HG03064 (cell line): ENCODE measurements around the gene AKT1.
"Not testable (repeated sequence)": the region's sequence is repeated elsewhere in the genome, so short reads cannot be mapped to it uniquely, and the experiment has no call there.

Source experiments
- ATAC-seq: cut with Tn5 transposase; IDR thresholded peaks from one replicate; pipeline ENCODE4 v1.9.1; 2021; ENCODE audit warnings: low read depth; ENCODE audit not compliant: unreplicated experiment

AKT1 gene

GRCh38 chr14:104819361-104819781, 23.8 kb upstream of the AKT1 start:
- no peak for ATAC-seq

GRCh38 chr14:104818714-104819161, 23.2 kb upstream of the AKT1 start:
- ATAC-seq = no peak

GRCh38 chr14:104817930-104818713, 22.6 kb upstream of the AKT1 start:
- no peak for ATAC-seq

- ATAC-seq = no peak
These were observed 21.0 kb upstream of the AKT1 start for GRCh38 chr14:104816616-104816884.

DNA sequence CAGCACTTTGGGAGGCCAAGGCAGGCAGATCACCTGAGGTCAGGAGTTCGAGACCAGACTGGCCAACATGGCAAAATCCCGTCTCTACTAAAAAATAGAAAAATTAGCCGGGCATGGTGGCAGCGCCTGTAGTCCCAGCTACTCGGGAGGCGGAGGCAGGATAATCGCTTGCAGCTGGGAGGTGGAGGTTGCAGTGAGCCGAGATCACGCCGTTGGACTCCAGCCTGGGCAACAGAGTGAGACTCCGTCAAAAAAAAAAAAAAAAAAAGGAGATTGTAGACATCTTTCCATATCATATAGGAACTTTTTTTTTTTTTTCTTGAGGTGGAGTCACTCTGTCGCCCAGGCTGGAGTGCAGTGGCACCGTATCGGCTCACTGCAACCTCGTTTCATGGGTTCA, 19.2 kb upstream of the AKT1 start:
- ATAC-seq = not testable (repeated sequence)

GRCh38 chr14:104813286-104813685, 17.7 kb upstream of the AKT1 start:
- ATAC-seq = no peak

- ATAC-seq = no peak
These were observed 14.8 kb upstream of the AKT1 start for GRCh38 chr14:104810316-104810715.

DNA sequence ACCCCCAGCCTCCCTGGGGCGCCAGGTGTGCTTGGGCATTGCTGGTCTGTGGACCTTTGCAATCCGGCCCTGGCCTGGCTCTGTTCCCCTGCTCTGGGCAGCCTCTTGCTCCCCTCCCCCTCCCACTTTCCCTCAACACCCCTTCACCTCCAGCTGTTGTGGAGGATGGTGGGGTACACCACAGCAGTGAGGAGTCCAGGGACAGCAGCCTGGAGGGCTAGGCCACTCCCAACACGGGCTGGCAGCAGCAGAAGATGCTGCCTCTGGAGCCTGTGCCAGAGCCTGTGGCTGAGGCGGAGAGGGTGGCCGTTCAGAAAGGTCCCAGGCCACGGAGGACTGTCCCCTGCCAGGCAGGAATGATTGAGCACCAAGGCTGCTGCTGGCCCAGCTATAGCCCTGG, 12.9 kb upstream of the AKT1 start:
- ATAC-seq = no peak

GRCh38 chr14:104806625-104807465, 11.3 kb upstream of the AKT1 start:
- no peak for ATAC-seq

- no peak for ATAC-seq
These were observed 10.5 kb upstream of the AKT1 start for GRCh38 chr14:104805941-104806624.

- ATAC-seq = no peak
These were observed 9.8 kb upstream of the AKT1 start for GRCh38 chr14:104805326-104805678.

DNA sequence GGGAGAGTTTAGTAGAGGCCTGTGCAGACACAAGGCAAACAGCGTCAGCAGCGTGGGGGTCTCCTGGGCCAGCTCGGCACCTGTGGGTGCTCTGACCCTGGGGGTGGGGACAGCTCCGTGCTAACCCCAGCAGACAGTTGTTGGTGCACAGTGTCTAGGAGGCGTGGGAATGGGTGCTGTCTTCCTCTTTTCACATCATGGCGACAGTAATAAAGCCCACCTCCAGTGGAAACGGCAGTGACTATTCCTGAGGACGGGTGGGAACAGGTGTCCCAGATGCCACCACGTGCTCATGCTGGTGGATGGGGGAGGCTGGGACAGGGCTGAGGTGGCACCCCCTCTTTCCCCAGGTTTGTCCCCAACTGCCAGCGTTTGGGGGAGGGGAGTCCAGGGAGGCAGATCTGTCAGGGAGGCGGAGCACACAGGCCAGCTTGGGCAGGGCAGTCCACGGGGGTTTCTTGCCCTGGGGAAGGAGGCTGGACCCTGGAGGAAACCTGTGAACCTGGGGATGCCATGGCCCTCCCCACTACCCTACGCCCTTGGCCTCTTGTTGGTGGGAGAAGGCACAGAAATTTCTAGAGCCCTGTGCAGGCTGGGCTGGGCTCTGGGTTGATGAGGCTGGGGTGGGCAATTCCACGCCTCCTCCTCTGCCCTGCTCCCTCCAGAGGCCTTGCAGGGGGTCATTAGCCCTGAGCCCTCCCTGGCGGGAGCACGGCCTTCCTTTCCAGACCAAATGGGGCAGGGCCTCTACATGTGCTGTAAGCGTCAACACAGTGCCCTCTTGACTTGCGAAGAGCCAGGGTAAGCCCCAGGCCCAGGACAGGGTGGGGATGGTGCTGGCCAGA, 9.2 kb upstream of the AKT1 start:
- ATAC-seq = no peak

DNA sequence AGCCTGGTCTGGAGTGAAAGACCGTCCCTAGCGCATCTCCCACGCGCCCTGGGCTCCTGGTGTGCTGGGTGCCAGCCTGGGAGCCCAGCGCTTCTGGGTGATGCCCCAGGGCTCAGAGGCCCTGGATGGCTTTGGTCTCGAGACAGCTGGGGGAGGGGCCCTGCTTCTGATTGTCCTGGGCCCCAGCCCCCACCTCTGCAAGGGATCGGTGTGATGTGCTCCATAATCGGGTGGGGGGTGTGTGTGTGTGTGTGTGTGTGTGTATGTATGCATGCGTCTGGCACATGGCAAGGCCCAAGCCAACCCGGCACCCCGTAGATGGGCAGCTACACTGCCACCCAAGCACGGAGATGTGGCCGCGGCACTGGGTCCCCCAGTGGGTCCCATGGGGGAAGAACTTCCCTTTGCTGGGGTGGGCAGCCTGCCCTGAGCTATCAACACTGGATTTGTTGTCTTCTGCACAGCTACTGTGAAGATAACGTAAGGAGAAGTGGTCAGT, 8.4 kb upstream of the AKT1 start:
- ATAC-seq = no peak

- ATAC-seq = no peak
These were observed 7.8 kb upstream of the AKT1 start for GRCh38 chr14:104803280-104803911.

- ATAC-seq = no peak
These were observed 7.0 kb upstream of the AKT1 start for GRCh38 chr14:104802394-104803184.

DNA sequence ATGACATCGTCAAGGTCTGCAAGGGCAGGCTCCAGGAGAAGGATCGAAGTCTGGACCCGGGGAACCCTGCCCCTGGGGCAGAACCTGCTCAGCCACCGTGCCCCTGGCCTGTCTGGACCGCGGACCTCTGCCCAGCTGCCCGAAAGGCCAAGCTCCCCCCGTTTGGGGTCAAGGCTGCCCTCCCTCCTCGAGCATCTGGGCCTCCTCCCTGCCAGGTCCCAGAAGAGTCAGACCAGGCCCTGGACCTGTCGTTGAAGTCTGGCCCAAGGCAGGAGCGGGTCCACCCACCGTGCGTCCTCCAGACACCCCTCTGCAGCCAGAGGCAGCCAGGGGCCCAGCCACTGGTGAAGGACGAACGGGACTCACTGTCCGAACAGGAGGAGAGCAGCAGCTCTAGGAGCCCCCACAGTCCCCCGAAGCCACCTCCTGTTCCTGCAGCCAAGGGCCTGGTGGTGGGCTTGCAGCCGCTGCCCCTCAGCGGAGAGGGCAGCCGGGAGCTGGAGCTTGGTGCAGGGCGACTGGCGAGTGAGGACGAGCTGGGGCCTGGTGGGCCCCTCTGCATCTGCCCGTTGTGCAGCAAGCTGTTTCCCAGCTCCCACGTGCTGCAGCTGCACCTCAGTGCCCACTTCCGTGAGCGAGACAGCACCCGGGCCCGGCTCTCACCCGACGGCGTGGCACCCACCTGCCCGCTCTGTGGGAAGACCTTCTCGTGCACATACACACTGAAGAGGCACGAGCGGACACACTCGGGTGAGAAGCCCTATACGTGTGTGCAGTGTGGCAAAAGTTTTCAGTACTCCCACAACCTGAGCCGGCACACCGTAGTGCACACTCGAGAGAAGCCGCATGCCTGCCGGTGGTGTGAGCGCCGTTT, 6.2 kb upstream of the AKT1 start:
- ATAC-seq = no peak

DNA sequence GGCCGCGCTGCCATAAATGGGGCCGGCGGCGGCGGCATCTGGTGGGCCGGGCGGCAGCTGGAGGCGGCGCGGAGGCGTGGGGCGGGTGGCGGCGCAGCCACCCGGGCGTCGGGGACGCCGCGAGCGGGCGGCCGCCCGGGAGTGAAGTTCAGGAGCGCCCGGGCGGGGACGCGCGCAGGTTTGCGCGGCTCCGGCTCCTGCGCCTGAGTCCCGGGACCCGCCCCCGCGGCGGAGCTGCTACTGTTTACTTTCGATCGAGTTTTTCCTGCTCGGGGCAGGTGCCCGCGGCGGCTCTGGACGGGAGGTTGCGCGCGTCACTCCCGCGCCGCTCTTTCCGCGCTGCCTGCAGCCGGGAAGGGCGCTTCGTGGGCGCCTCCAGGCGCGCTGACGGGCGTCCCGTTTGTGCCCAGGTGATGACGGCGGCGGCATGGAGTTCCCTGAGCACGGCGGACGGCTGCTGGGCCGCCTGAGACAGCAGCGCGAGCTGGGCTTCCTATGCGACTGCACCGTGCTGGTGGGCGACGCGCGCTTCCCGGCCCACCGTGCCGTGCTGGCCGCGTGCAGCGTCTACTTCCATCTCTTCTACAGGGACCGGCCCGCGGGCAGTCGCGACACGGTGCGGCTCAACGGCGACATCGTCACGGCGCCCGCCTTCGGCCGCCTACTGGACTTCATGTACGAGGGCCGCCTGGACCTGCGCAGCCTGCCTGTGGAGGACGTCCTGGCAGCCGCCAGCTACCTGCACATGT, 5.4 kb upstream of the AKT1 start, which contains the start of gene ZBTB42:
Gene ZBTB42, plus strand, starts transcription at position 331 of the 749 bp plus-strand sequence. Its CDS starts 97 bp downstream, at position 428.
- no peak for ATAC-seq
